Duodenal mucosa (tissue), 2 donors: Measurements from ENCODE around the gene AGPAT4.

ENCODE experiments used
- H3K27ac ChIP-seq: one replicate; pipeline ENCODE4 v1.7.0; 2013; ENCODE audit warnings: low read depth, low read length
- H3K27me3 ChIP-seq, 2 donors: one replicate each; pipeline ENCODE4 v1.7.0; 2013; ENCODE audit warnings: low read length in 2 of 2, control low read depth in 1 of 2; ENCODE audit not compliant: insufficient read depth in 2 of 2, control insufficient read depth in 1 of 2
- H3K36me3 ChIP-seq, 2 donors: one replicate each; pipeline ENCODE4 v1.7.0; 2013; ENCODE audit warnings: low read length in 2 of 2, control low read depth in 1 of 2; ENCODE audit not compliant: insufficient read depth in 2 of 2, control insufficient read depth in 1 of 2
- H3K4me1 ChIP-seq, 2 donors: one replicate each; pipeline ENCODE4 v1.7.0; 2013; ENCODE audit warnings: low read length in 2 of 2, control low read depth in 1 of 2; ENCODE audit not compliant: insufficient read depth in 2 of 2, control insufficient read depth in 1 of 2
- H3K4me3 ChIP-seq, 2 donors: one replicate each; pipeline ENCODE4 v1.7.0; 2013; ENCODE audit warnings: low read length in 2 of 2, low read depth in 1 of 2
- H3K9ac ChIP-seq, 2 donors: one replicate each; pipeline ENCODE4 v1.7.0; 2013; ENCODE audit warnings: low read length in 2 of 2, low read depth in 1 of 2
- H3K9me3 ChIP-seq, 2 donors: one replicate each; pipeline ENCODE4 v1.7.0; 2013; ENCODE audit warnings: low read length in 2 of 2, control low read depth in 1 of 2; ENCODE audit not compliant: control insufficient read depth in 1 of 2

Gene AGPAT4

DNA sequence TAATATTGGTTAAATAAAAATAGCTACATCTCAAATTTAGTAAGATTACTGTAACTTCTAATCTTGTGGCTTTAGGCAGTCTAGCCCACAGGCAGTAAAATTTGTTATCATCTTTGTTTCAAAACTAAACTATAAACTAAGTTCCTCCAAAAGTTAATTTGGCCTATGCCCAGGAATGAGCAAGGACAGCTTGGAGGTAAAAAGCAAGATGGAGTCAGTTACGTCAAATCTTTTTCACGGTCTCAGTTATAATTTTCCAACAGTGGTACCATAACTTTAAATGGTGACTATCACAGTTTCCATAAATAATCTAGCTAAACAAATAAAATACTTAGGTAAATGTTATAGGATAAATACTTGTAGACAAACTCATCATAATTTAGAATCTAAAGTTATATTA is 63.0 kb downstream of the AGPAT4 start:
- H3K27ac ChIP-seq: no peak overlapping the region
- H3K4me3 ChIP-seq: no peak overlapping the region
- no peaks in the 10 kb centered on the region for H3K27me3 ChIP-seq
- H3K36me3 ChIP-seq: no peaks in the 10 kb centered on the region
- no peak overlapping the region for H3K9ac ChIP-seq
- peaks cover 0 to 4% of the 10 kb centered on the region in 2 donors for H3K9me3 ChIP-seq
- no peaks in the 10 kb centered on the region for H3K4me1 ChIP-seq

GRCh38 chr6:161207200-161207599 is 66.7 kb downstream of the AGPAT4 start:
- Histone ChIP-seq H3K9me3 (peaks cover 0 to 4% of the 10 kb centered on the region in 2 donors), H3K4me3 (no peak overlapping the region), H3K4me1 (no peaks in the 10 kb centered on the region), H3K27me3 (no peaks in the 10 kb centered on the region), H3K36me3 (no peaks in the 10 kb centered on the region), H3K9ac (no peak overlapping the region), H3K27ac (no peak overlapping the region)

- H3K4me3 ChIP-seq: no peak overlapping the region
- no peaks in the 10 kb centered on the region for H3K4me1 ChIP-seq
- no peaks in the 10 kb centered on the region for H3K36me3 ChIP-seq
- no peaks in the 10 kb centered on the region for H3K9me3 ChIP-seq
- no peaks in the 10 kb centered on the region for H3K27me3 ChIP-seq
- H3K9ac ChIP-seq: no peak overlapping the region
- H3K27ac ChIP-seq: no peak overlapping the region
Measured at GRCh38 chr6:161204866-161205557, 68.8 kb downstream of the AGPAT4 start.

- Histone ChIP-seq H3K27ac (no peak overlapping the region), H3K4me1 (no peaks in the 10 kb centered on the region), H3K9ac (no peak overlapping the region), H3K27me3 (no peaks in the 10 kb centered on the region), H3K9me3 (no peaks in the 10 kb centered on the region), H3K36me3 (no peaks in the 10 kb centered on the region), H3K4me3 (no peak overlapping the region)
Measured at GRCh38 chr6:161200610-161201370, 73.1 kb downstream of the AGPAT4 start.

DNA sequence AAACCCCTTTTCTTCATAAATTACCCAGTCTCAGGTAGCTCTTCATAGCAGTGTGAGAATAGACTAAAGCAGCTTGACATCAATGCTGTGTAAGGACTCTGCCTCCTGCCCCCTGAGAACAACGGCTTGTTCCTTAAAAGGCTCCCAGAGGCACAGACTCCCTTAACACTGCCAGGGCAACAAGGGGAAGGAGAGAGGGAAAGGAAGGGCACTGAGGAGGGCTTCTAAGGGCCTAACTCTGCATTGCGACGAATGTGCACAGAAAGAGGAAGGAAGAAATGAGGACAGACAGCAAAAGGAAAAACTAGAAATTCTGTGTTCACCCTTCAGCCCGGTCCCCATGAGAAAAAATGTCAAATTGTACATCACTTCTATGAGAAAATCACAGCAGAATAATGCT is 74.0 kb downstream of the AGPAT4 start:
- no peaks in the 10 kb centered on the region for H3K4me1 ChIP-seq
- H3K36me3 ChIP-seq: no peaks in the 10 kb centered on the region
- no peaks in the 10 kb centered on the region for H3K9me3 ChIP-seq
- H3K4me3 ChIP-seq: no peak overlapping the region
- H3K27ac ChIP-seq: no peak overlapping the region
- no peak overlapping the region for H3K9ac ChIP-seq
- no peaks in the 10 kb centered on the region for H3K27me3 ChIP-seq

DNA sequence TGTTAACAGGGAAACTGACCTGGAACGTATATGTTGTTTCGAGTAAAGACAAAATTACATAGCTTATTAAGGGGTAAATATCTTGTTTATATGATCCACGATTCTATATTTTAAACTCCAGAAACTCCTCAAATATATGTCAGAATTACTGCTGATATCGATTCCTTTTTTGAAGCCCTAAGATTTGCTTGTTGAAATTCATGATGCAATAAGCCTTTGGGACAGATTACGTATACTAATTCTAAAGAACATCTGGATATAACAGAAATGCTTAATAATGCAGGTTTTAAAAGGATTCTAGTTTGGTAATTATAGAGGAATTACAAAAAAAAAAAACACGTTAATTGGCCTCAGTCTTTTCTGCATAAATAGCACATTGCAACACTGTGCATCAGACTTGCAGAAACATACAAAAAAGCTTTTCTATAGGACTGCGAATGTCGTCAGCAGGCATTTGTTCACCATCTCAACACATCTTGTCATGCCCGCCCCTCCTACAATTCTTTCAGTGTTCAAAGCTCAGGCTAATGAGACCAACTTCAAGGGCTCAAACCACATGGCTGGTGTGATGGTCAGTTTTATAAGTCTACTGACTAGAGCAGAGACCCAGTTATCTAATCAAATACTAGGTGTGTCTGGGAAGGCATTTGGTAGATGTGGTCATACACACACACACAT is 74.9 kb downstream of the AGPAT4 start:
- H3K4me3 ChIP-seq: no peak overlapping the region
- H3K9me3 ChIP-seq: no peaks in the 10 kb centered on the region
- H3K27ac ChIP-seq: no peak overlapping the region
- H3K27me3 ChIP-seq: no peaks in the 10 kb centered on the region
- no peaks in the 10 kb centered on the region for H3K4me1 ChIP-seq
- H3K36me3 ChIP-seq: no peaks in the 10 kb centered on the region
- no peak overlapping the region for H3K9ac ChIP-seq

- Histone ChIP-seq H3K9ac (no peak overlapping the region), H3K27me3 (no peaks in the 10 kb centered on the region), H3K27ac (no peak overlapping the region), H3K9me3 (no peaks in the 10 kb centered on the region), H3K4me1 (no peaks in the 10 kb centered on the region), H3K36me3 (no peaks in the 10 kb centered on the region), H3K4me3 (no peak overlapping the region)
Measured at GRCh38 chr6:161198176-161198575, 75.7 kb downstream of the AGPAT4 start.

DNA sequence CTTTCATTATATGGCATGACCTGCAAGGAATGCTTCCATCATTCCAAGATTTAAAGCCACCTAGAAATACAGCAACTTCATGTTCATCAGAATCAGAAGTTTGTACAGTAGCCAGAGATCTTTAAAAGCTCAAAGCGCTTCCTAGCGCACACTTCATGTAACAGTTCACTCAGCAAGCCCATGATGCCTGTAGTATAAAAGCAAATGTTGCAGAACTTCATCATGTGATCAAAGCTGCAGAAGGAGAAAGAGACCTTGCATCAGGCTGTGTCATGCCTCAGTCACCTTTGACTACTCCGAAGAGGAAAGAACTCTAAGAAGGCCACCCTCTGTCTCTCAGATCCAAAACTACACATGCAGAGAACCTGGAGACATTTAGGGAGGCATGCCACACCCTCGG is 78.5 kb downstream of the AGPAT4 start:
- Histone ChIP-seq H3K4me1 (no peaks in the 10 kb centered on the region), H3K9me3 (no peaks in the 10 kb centered on the region), H3K4me3 (no peak overlapping the region), H3K36me3 (no peaks in the 10 kb centered on the region), H3K27ac (no peak overlapping the region), H3K27me3 (no peaks in the 10 kb centered on the region), H3K9ac (no peak overlapping the region)

- no peak overlapping the region for H3K9ac ChIP-seq
- H3K27me3 ChIP-seq: no peaks in the 10 kb centered on the region
Measured at GRCh38 chr6:161194374-161194773, 79.5 kb downstream of the AGPAT4 start.

More at GRCh38 chr6:161194374-161194773, 79.5 kb downstream of the AGPAT4 start:
- no peak overlapping the region for H3K27ac ChIP-seq
- H3K9me3 ChIP-seq: no peaks in the 10 kb centered on the region
- H3K4me1 ChIP-seq: no peaks in the 10 kb centered on the region
- no peaks in the 10 kb centered on the region for H3K36me3 ChIP-seq
- H3K4me3 ChIP-seq: no peak overlapping the region
